Endodermal cell (in vitro differentiated cells): ENCODE measurements around the gene REEP1. TPM values are rescaled to one million over a fixed set of nuclear protein-coding genes. Genes with fewer than 3 reads are reported as not detected.
A peak's percentile ranks its signal among the peaks of the same experiment; 100 is the strongest.

Experiments used
- DNase-seq: peaks from one replicate; pipeline ENCODE4 v3.0.0-alpha.2; 2017
- H3K27ac ChIP-seq: 2 replicates; pipeline ENCODE4 v1.5.1; 2013; ENCODE audit warnings: mild to moderate bottlenecking, low read depth, low read length, moderate library complexity
- H3K27me3 ChIP-seq: 2 replicates; pipeline ENCODE4 v1.6.1; 2013; ENCODE audit warnings: mild to moderate bottlenecking, low read length, moderate library complexity; ENCODE audit not compliant: insufficient read depth, control insufficient read depth, poor library complexity, severe bottlenecking
- H3K36me3 ChIP-seq: 2 replicates; pipeline ENCODE4 v1.7.0; 2013; ENCODE audit warnings: mild to moderate bottlenecking, low read length, moderate library complexity; ENCODE audit not compliant: control insufficient read depth, insufficient read depth
- H3K4me1 ChIP-seq: one replicate; pipeline ENCODE4 v1.7.0; 2013; ENCODE audit warnings: low read length; ENCODE audit not compliant: control insufficient read depth, insufficient read depth
- H3K4me3 ChIP-seq: 2 replicates; pipeline ENCODE4 v1.5.1; 2013; ENCODE audit warnings: mild to moderate bottlenecking, low read length, moderate library complexity
- H3K9ac ChIP-seq: 2 replicates; pipeline ENCODE4 v1.6.1; 2013; ENCODE audit warnings: mild to moderate bottlenecking, low read length, moderate library complexity; ENCODE audit not compliant: poor library complexity, severe bottlenecking; ENCODE audit errors: extremely low read depth
- H3K9me3 ChIP-seq: 2 replicates; pipeline ENCODE4 v1.6.1; 2013; ENCODE audit warnings: mild to moderate bottlenecking, low read length, moderate library complexity; ENCODE audit not compliant: control insufficient read depth
- H3K27ac Mint-ChIP-seq: 2 replicates; pipeline ENCODE4 v1.8.0; 2020; ENCODE audit warnings: mixed read lengths
- H3K27me3 Mint-ChIP-seq: 2 replicates; pipeline ENCODE4 v1.8.0; 2021; ENCODE audit warnings: mild to moderate bottlenecking, mixed read lengths; ENCODE audit not compliant: insufficient read depth
- H3K36me3 Mint-ChIP-seq: 2 replicates; pipeline ENCODE4 v1.8.0; 2020; ENCODE audit warnings: low read depth, mixed read lengths
- H3K4me1 Mint-ChIP-seq: 2 replicates; pipeline ENCODE4 v1.8.0; 2020; ENCODE audit warnings: mixed read lengths
- H3K4me3 Mint-ChIP-seq: 2 replicates; pipeline ENCODE4 v1.8.0; 2020; ENCODE audit warnings: mild to moderate bottlenecking, moderate library complexity, mixed read lengths
- H3K9me3 Mint-ChIP-seq: 2 replicates; pipeline ENCODE4 v1.8.0; 2020; ENCODE audit warnings: mild to moderate bottlenecking, mixed read lengths
- CTCF ChIP-seq: fragments of 200-600 bp; sonication (generic); conservative IDR thresholded peaks from 2 replicates; pipeline ENCODE4 v1.5.0; 2021; ENCODE audit warnings: antibody characterized with exemption, mild to moderate bottlenecking
- WGBS, 2 experiments: methylation state at CpG; one replicate each; pipeline versions ENCODE4 v1.1.5 to v1.1.7; 2013; ENCODE audit warnings: missing lambda C conversion rate in 2 of 2, mixed read lengths in 1 of 2; ENCODE audit not compliant: insufficient coverage in 1 of 2, insufficient read length in 1 of 2; 5-methylcytosine and 5-hydroxymethylcytosine counted together
- total RNA-seq, 2 donors: library from RNA; stranded (reverse); fragmentation: NEBNext Ultra II Directional in 1 of 2; extraction: Animal tissue kit (Norgen Biotek cat#: 25700) in 1 of 2; gene quantifications; 2 replicates in 1 of 2; 3 replicates in 1 of 2; pipeline ENCODE4 v1.2.1, GENCODE V29; 2021

The REEP1 gene
- total RNA-seq, 2 donors from 2014 or later: 2.9 to 3.8 TPM

GRCh38 chr2:86330001-86330400 is 7.4 kb downstream of the REEP1 start:
- no peak for TF ChIP-seq CTCF
- H3K27me3 ChIP-seq: peaks cover 93% of the 10 kb centered on the region
- Mint-ChIP-seq H3K9me3 (peaks cover 17% of the 10 kb centered on the region), H3K4me3 (no peak overlapping the region), H3K36me3 (no peaks in the 10 kb centered on the region), H3K27ac (no peak overlapping the region), H3K4me1 (peaks cover 33% of the 10 kb centered on the region), H3K27me3 (peaks cover 86% of the 10 kb centered on the region)
- no peak for DNase-seq
- H3K4me3 ChIP-seq: no peak overlapping the region
- H3K9me3 ChIP-seq: peaks cover 9% of the 10 kb centered on the region
- peaks cover 12% of the 10 kb centered on the region for H3K4me1 ChIP-seq
- no peak overlapping the region for H3K9ac ChIP-seq
- H3K27ac ChIP-seq: no peak overlapping the region
- no peaks in the 10 kb centered on the region for H3K36me3 ChIP-seq
- WGBS, 2 experiments: 78 to 93% methylated on average over 2 of the region's 2 CpGs

GRCh38 chr2:86323273-86324021 is 14.0 kb downstream of the REEP1 start:
- H3K9me3 Mint-ChIP-seq: peaks cover 6% of the 10 kb centered on the region
- H3K36me3 Mint-ChIP-seq: no peaks in the 10 kb centered on the region
- H3K27me3 ChIP-seq: peaks cover 78% of the 10 kb centered on the region

More at GRCh38 chr2:86323273-86324021, 14.0 kb downstream of the REEP1 start:
- peaks cover 83% of the 10 kb centered on the region for H3K27me3 Mint-ChIP-seq
- H3K36me3 ChIP-seq: no peaks in the 10 kb centered on the region
- H3K27ac Mint-ChIP-seq: no peak overlapping the region
- no peaks in the 10 kb centered on the region for H3K4me1 ChIP-seq
- no peak for TF ChIP-seq CTCF
- WGBS, 2 experiments: 73 to 78% methylated on average over 7 to 9 of the region's 9 CpGs
- H3K4me3 ChIP-seq: no peak overlapping the region
- H3K27ac ChIP-seq: no peak overlapping the region
- peaks cover under 1% of the 10 kb centered on the region for H3K9me3 ChIP-seq
- H3K4me1 Mint-ChIP-seq: peaks cover 14% of the 10 kb centered on the region
- H3K4me3 Mint-ChIP-seq: no peak overlapping the region
- DNase-seq: peak; percentile 76
- no peak overlapping the region for H3K9ac ChIP-seq
